ENCODE measurements around the gene GPR37L1.
"Not testable (repeated sequence)": the region's sequence is repeated elsewhere in the genome, so short reads cannot be mapped to it uniquely, and the experiment has no call there.

The GPR37L1 gene

GRCh38 chr1:202145068-202145743, 22.5 kb downstream of the GPR37L1 start:
- H3K27me3 ChIP-seq = no peaks in the 10 kb centered on the region
- H3K27ac ChIP-seq = peak overlapping the region; percentile 90
- H3K9me3 ChIP-seq = no peaks in the 10 kb centered on the region
- peaks cover 36% of the 10 kb centered on the region for H3K36me3 ChIP-seq
- peak overlapping the region; percentile 88 to 100 for H3K4me3 ChIP-seq (ENCODE audit: low read depth in 1 of 2, low read length in 1 of 2)
- TF ChIP-seq, protein P1, sequence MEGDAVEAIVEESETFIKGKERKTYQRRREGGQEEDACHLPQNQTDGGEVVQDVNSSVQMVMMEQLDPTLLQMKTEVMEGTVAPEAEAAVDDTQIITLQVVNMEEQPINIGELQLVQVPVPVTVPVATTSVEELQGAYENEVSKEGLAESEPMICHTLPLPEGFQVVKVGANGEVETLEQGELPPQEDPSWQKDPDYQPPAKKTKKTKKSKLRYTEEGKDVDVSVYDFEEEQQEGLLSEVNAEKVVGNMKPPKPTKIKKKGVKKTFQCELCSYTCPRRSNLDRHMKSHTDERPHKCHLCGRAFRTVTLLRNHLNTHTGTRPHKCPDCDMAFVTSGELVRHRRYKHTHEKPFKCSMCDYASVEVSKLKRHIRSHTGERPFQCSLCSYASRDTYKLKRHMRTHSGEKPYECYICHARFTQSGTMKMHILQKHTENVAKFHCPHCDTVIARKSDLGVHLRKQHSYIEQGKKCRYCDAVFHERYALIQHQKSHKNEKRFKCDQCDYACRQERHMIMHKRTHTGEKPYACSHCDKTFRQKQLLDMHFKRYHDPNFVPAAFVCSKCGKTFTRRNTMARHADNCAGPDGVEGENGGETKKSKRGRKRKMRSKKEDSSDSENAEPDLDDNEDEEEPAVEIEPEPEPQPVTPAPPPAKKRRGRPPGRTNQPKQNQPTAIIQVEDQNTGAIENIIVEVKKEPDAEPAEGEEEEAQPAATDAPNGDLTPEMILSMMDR (IDR thresholded peaks at IDR 0.05) = no peak
- peaks cover 28 to 31% of the 10 kb centered on the region in 2 experiments for H3K4me1 ChIP-seq (ENCODE audit: control insufficient read depth in 1 of 2, insufficient read depth in 1 of 2, low read depth in 1 of 2, low read length in 1 of 2)

- H3K27ac ChIP-seq; H3K27me3 ChIP-seq; H3K4me3 ChIP-seq (ENCODE audit: low read depth in 1 of 2, low read length in 1 of 2); H3K9me3 ChIP-seq: not testable (repeated sequence)
- peaks cover 28 to 31% of the 10 kb centered on the region in 2 experiments for H3K4me1 ChIP-seq (ENCODE audit: control insufficient read depth in 1 of 2, insufficient read depth in 1 of 2, low read depth in 1 of 2, low read length in 1 of 2)
- H3K36me3 ChIP-seq = peaks cover 40% of the 10 kb centered on the region
These were observed 23.0 kb downstream of the GPR37L1 start for GRCh38 chr1:202145744-202146140.

- Histone ChIP-seq H3K4me3 (ENCODE audit: low read depth in 1 of 2, low read length in 1 of 2) (no peak overlapping the region), H3K4me1 (ENCODE audit: control insufficient read depth in 1 of 2, insufficient read depth in 1 of 2, low read depth in 1 of 2, low read length in 1 of 2) (peaks cover 28 to 29% of the 10 kb centered on the region in 2 experiments), H3K27me3 (no peaks in the 10 kb centered on the region), H3K27ac (no peak overlapping the region), H3K9me3 (no peaks in the 10 kb centered on the region), H3K36me3 (peaks cover 46% of the 10 kb centered on the region)
- TF ChIP-seq, protein P1 (IDR thresholded peaks at IDR 0.05) = no peak
These were observed 23.6 kb downstream of the GPR37L1 start for GRCh38 chr1:202146279-202146678.

DNA sequence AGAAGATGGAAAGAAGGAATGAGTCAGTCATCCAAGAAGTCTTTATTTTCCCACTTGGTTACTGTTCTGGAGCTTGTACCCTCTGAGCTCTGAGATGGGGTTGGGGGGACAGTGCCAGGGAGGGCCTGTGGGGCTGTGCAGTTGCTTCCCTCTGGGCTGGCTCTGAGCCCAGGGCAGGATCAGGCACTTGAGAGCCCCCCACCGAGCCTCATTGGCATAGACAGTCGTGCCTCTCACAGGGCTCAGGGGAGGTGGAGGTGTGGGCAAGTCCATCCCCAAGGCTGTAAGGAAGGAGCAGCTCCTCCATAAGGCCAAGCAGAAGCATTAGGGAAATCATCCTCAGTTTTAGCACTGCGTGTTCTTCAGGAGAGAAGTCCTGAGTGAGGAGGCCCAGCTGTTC, 24.3 kb downstream of the GPR37L1 start:
- H3K9me3 ChIP-seq = no peaks in the 10 kb centered on the region
- no peak overlapping the region for H3K4me3 ChIP-seq (ENCODE audit: low read depth in 1 of 2, low read length in 1 of 2)
- no peaks in the 10 kb centered on the region for H3K27me3 ChIP-seq
- peaks cover 23 to 24% of the 10 kb centered on the region in 2 experiments for H3K4me1 ChIP-seq (ENCODE audit: control insufficient read depth in 1 of 2, insufficient read depth in 1 of 2, low read depth in 1 of 2, low read length in 1 of 2)
- H3K36me3 ChIP-seq = peaks cover 53% of the 10 kb centered on the region
- H3K27ac ChIP-seq = no peak overlapping the region
- TF ChIP-seq, protein P1 (IDR thresholded peaks at IDR 0.05) = no peak

DNA sequence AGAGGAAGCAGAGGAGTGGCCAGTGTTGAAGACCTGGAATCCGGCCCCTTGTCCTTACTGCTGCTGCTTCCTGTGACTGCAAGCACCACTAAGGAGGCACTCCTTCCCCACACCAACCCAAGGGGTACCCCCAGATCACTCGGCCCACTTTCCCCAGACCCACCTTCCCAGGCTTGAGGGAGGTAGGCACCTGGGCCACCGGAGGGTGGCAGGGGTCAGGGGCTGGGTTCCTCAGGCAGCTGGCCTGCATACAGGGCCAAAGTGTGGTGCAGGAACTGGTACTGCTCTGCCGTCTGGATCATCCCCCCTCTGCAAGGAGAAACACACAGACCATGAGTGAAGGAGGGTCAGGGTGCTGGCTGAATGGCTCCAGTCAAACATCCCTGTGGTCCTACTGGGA, 25.7 kb downstream of the GPR37L1 start:
- Histone ChIP-seq H3K27ac (no peak overlapping the region), H3K36me3 (peaks cover 67% of the 10 kb centered on the region), H3K4me3 (ENCODE audit: low read depth in 1 of 2, low read length in 1 of 2) (no peak overlapping the region)

GRCh38 chr1:202149566-202149965, 26.8 kb downstream of the GPR37L1 start:
- Histone ChIP-seq H3K4me1 (ENCODE audit: control insufficient read depth in 1 of 2, insufficient read depth in 1 of 2, low read depth in 1 of 2, low read length in 1 of 2) (peaks cover 16 to 18% of the 10 kb centered on the region in 2 experiments), H3K27me3 (no peaks in the 10 kb centered on the region), H3K9me3 (no peaks in the 10 kb centered on the region), H3K4me3 (ENCODE audit: low read depth in 1 of 2, low read length in 1 of 2) (no peak overlapping the region), H3K27ac (no peak overlapping the region), H3K36me3 (peaks cover 78% of the 10 kb centered on the region)
- TF ChIP-seq, protein P1 (IDR thresholded peaks at IDR 0.05) = no peak

More for the DNA sequence above, 25.7 kb downstream of the GPR37L1 start:
- Histone ChIP-seq H3K9me3 (no peaks in the 10 kb centered on the region), H3K27me3 (no peaks in the 10 kb centered on the region), H3K4me1 (ENCODE audit: control insufficient read depth in 1 of 2, insufficient read depth in 1 of 2, low read depth in 1 of 2, low read length in 1 of 2) (peaks cover 9 to 10% of the 10 kb centered on the region in 2 experiments)
- TF ChIP-seq, protein P1 (IDR thresholded peaks at IDR 0.05) = no peak
